SH-SY5Y (cell line): ENCODE measurements around the gene NKAIN4.

Source experiments
- GATA2 ChIP-seq: IDR thresholded peaks from 2 replicates; pipeline ENCODE4 v1.6.1; 2011; ENCODE audit warnings: mild to moderate bottlenecking, low read depth, low read length
- GATA3 ChIP-seq: IDR thresholded peaks from 2 replicates; pipeline ENCODE4 v1.6.1; 2011; ENCODE audit warnings: low read depth, mild to moderate bottlenecking, low read length, moderate library complexity

GRCh38 chr20:63269724-63270123, 15.5 kb upstream of the NKAIN4 start:
- no peak for TF ChIP-seq GATA2
- TF ChIP-seq GATA3 = no peak
